HEK293T (cell line): ENCODE measurements around the gene RFLNA.

Experiments used
- ARNT ChIP-seq: fragments of 450-650 bp; IDR thresholded peaks from 2 replicates; pipeline ENCODE4 v1.6.1; 2017; ENCODE audit warnings: mild to moderate bottlenecking
- BHLHE40 ChIP-seq: fragments of 450-650 bp; IDR thresholded peaks from 2 replicates; pipeline ENCODE4 v1.6.1; 2016; ENCODE audit warnings: mild to moderate bottlenecking, moderate library complexity, borderline replicate concordance
- CTBP1 ChIP-seq: fragments of 450-650 bp; IDR thresholded peaks from 2 replicates; pipeline ENCODE4 v1.6.1; 2016; ENCODE audit warnings: borderline replicate concordance
- ELF4 ChIP-seq: fragments of 450-650 bp; IDR thresholded peaks from 2 replicates; pipeline ENCODE4 v1.6.1; 2017; ENCODE audit warnings: antibody characterized with exemption
- FOXA1 ChIP-seq: fragments of 450-650 bp; IDR thresholded peaks from 2 replicates; pipeline ENCODE4 v1.6.1; 2016; ENCODE audit warnings: mild to moderate bottlenecking
- FOXM1 ChIP-seq: fragments of 450-650 bp; IDR thresholded peaks from 2 replicates; pipeline ENCODE4 v1.6.1; 2017; ENCODE audit warnings: mild to moderate bottlenecking, borderline replicate concordance
- HDGF ChIP-seq: fragments of 450-650 bp; IDR thresholded peaks from 2 replicates; pipeline ENCODE4 v1.6.1; 2017; ENCODE audit warnings: antibody characterized with exemption, borderline replicate concordance
- LEF1 ChIP-seq: fragments of 450-650 bp; IDR thresholded peaks from 2 replicates; pipeline ENCODE4 v1.6.1; 2017; ENCODE audit warnings: mild to moderate bottlenecking, borderline replicate concordance
- SP1 ChIP-seq: fragments of 450-650 bp; IDR thresholded peaks from 2 replicates; pipeline ENCODE4 v1.6.1; 2017
- TARDBP ChIP-seq: fragments of 450-650 bp; IDR thresholded peaks from 2 replicates; pipeline ENCODE4 v1.6.1; 2016
- ZNF384 ChIP-seq: fragments of 450-650 bp; IDR thresholded peaks from 2 replicates; pipeline ENCODE4 v1.6.1; 2016
- TF ChIP-seq, protein P1 (sequence below): fragments of 450-650 bp; IDR thresholded peaks from 2 replicates; pipeline ENCODE4 v1.6.1; 2016

DNA sequence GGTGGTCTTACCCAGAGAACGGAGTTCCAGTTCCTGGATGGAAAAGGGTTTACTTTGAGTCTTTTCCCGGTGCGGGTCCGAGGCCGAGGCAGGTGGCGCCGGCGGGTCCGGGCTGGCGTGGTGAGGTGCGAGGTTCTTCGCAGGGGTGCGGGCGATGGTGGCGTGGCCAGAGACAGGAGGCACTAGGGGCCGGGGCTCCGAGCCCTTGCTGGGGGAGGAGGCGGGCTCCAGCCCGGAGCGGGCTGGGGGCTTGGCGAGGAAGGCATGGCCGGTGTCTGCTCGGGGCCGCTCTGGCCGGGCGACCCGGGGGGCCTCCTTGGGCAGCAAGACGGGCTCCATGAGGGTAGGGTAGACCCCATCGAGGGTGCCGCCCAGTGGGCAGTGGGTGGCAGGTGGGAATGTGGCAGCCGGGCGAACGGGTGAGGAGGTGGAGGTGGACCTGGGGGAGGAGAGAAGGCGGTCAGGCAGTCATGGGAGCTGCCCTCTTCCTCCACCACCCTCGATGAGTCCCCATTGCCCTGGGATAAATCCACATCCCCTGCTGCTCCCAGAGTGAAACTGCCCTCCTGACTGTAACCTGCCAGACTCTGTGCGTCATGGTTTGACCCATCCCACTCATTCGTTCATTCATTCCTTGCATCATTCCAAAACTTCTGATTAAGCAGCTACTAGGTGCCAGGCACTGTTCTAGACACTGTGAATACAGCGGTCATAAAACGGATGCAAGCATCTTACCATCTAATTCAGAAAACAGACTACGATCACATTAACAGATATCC is 42.0 kb downstream of the RFLNA start:
- TF ChIP-seq CTBP1 (no peak), ARNT (no peak), BHLHE40 (no peak), FOXA1 (no peak), SP1 (no peak), LEF1 (no peak), TARDBP (no peak), FOXM1 (no peak), ZNF384 (no peak), HDGF (no peak), ELF4 (no peak)
- TF ChIP-seq, protein P1, sequence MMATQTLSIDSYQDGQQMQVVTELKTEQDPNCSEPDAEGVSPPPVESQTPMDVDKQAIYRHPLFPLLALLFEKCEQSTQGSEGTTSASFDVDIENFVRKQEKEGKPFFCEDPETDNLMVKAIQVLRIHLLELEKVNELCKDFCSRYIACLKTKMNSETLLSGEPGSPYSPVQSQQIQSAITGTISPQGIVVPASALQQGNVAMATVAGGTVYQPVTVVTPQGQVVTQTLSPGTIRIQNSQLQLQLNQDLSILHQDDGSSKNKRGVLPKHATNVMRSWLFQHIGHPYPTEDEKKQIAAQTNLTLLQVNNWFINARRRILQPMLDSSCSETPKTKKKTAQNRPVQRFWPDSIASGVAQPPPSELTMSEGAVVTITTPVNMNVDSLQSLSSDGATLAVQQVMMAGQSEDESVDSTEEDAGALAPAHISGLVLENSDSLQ: no peak
